ENCODE results near the gene KIF5A. TPM values are rescaled to one million over a fixed set of nuclear protein-coding genes. Genes with fewer than 3 reads are reported as not detected.
A peak's percentile ranks its signal among the peaks of the same experiment; 100 is the strongest.

KIF5A gene
- polyA plus RNA-seq, 1 of the 3 experiments (the other 2 are of a cell fraction) = 6.2 TPM

GRCh38 chr12:57628280-57629191, 78.7 kb downstream of the KIF5A start:
- Histone ChIP-seq H3K4me1 (ENCODE audit: control insufficient read depth in 1 of 2, insufficient read depth in 2 of 2, low read depth in 1 of 2, low read length in 1 of 2) (peaks cover 0 to 2% of the 10 kb centered on the region in 2 experiments; a peak in 1 of 4 replicates), H4K20me1 (ENCODE audit: insufficient read depth) (no peaks in the 10 kb centered on the region), H3K4me3 (ENCODE audit: low read depth in 2 of 2, low read length in 1 of 2) (no peak overlapping the region), H3K9me2 (no peaks in the 10 kb centered on the region), H3K9me3 (no peaks in the 10 kb centered on the region), H3K36me3 (replicated peaks in 1 of 2; ENCODE audit: control insufficient read depth in 1 of 2, insufficient read depth in 2 of 2, low read length in 1 of 2) (peaks cover 0 to 2% of the 10 kb centered on the region in 2 experiments), H3K79me2 (ENCODE audit: insufficient read depth) (no peaks in the 10 kb centered on the region), H2AFZ (ENCODE audit: low read depth) (no peak overlapping the region), H3F3A (replicated peaks; ENCODE audit: insufficient read depth) (peaks cover 1% of the 10 kb centered on the region), H3K4me2 (no peak overlapping the region), H3K27me3 (ENCODE audit: insufficient read depth) (no peaks in the 10 kb centered on the region), H3K9ac (no peak overlapping the region), H3K27ac (ENCODE audit: low read depth in 2 of 2, low read length in 1 of 2) (no peak overlapping the region)
- TF ChIP-seq MAX (IDR thresholded peaks at IDR 0.05; ENCODE audit: low read depth) = no peak
- TF ChIP-seq NFIC (IDR thresholded peaks at IDR 0.05; ENCODE audit: borderline replicate concordance) = no peak
- no peak for TF ChIP-seq TEAD4 (IDR thresholded peaks at IDR 0.05; ENCODE audit: borderline replicate concordance, insufficient read depth)
- TF ChIP-seq MEF2A (IDR thresholded peaks at IDR 0.05; ENCODE audit: borderline replicate concordance, low read depth) = no peak
- no peak for TF ChIP-seq GATA2 (CRISPR knock-in tag; IDR thresholded peaks at IDR 0.05)
- ChIA-PET CTCF (interaction anchor here (1.3 to 11.0 kb wide), 2 partner anchors 9 to 46 kb away, joined by 3 to 298 read pairs; no protein-coding TSS in a partner anchor), POLR2A (no interaction called here)
- WGBS (ENCODE audit: low lambda C conversion rate) = 95% methylated on average over 29 of the region's 29 CpGs
- DNase-seq = peak; percentile 9

GRCh38 chr12:57629897-57630471, 80.1 kb downstream of the KIF5A start:
- H3K9ac ChIP-seq = no peak overlapping the region
- CTCF ChIA-PET = interaction anchor here (1.1 to 6.8 kb wide), 5 partner anchors 9 to 95 kb away, joined by 3 to 110 read pairs (median 25); no protein-coding TSS in a partner anchor
- DNase-seq = peak; percentile 4
- H3K9me3 ChIP-seq = no peaks in the 10 kb centered on the region
- H3K4me3 ChIP-seq (ENCODE audit: low read depth in 2 of 2, low read length in 1 of 2) = no peak overlapping the region
- H3K27ac ChIP-seq (ENCODE audit: low read depth in 2 of 2, low read length in 1 of 2) = no peak overlapping the region
- H3F3A ChIP-seq (replicated peaks; ENCODE audit: insufficient read depth) = peaks cover 3% of the 10 kb centered on the region
- POLR2A ChIA-PET = no interaction called here
- no peaks in the 10 kb centered on the region for H3K79me2 ChIP-seq (ENCODE audit: insufficient read depth)
- H3K4me1 ChIP-seq (ENCODE audit: control insufficient read depth in 1 of 2, insufficient read depth in 2 of 2, low read depth in 1 of 2, low read length in 1 of 2) = peaks cover 0 to 2% of the 10 kb centered on the region in 2 experiments; a peak in 1 of 4 replicates
- H3K36me3 ChIP-seq (replicated peaks in 1 of 2; ENCODE audit: control insufficient read depth in 1 of 2, insufficient read depth in 2 of 2, low read length in 1 of 2) = peaks cover 0 to 2% of the 10 kb centered on the region in 2 experiments
- TF ChIP-seq REST (IDR thresholded peaks at IDR 0.05; ENCODE audit: low read depth, low read length) = no peak
- TF ChIP-seq CHD2 (IDR thresholded peaks at IDR 0.05; ENCODE audit: low read length, partially characterized antibody) = no peak
- TF ChIP-seq GABPA (IDR thresholded peaks at IDR 0.05; ENCODE audit: low read depth) = no peak
- TF ChIP-seq FOXJ3 (CRISPR knock-in tag; IDR thresholded peaks at IDR 0.05) = no peak
- WGBS (ENCODE audit: low lambda C conversion rate) = 85% methylated on average over 5 of the region's 5 CpGs
- H2AFZ ChIP-seq (ENCODE audit: low read depth) = no peak overlapping the region
- no peaks in the 10 kb centered on the region for H3K9me2 ChIP-seq
- no peaks in the 10 kb centered on the region for H4K20me1 ChIP-seq (ENCODE audit: insufficient read depth)
- H3K4me2 ChIP-seq = no peak overlapping the region
- H3K27me3 ChIP-seq (ENCODE audit: insufficient read depth) = no peaks in the 10 kb centered on the region
